ENCODE results near the gene MMP23B. TPM values are rescaled to one million over a fixed set of nuclear protein-coding genes. Genes with fewer than 3 reads are reported as not detected.

MMP23B gene
- total and polyA plus RNA-seq, 2 experiments from 2014 or later = 15.8 to 16.2 TPM

GRCh38 chr1:1621173-1622009, 10.6 kb upstream of the MMP23B start:
- no peaks in the 10 kb centered on the region; the same call in 2 of the 3 replicates for H3K4me1 Mint-ChIP-seq
- H3K4me1 ChIP-seq (ENCODE audit: insufficient read depth) = no peaks in the 10 kb centered on the region; the same call in 1 of the 2 replicates
- ATAC-seq (no peak), DNase-seq (ENCODE audit: low spot score) (no peak)
- H3K4me3 ChIP-seq = no peak overlapping the region
- no peaks in the 10 kb centered on the region; the same call in 1 of the 2 replicates for H3F3A ChIP-seq (replicated peaks; ENCODE audit: low read depth)
- no peak overlapping the region for H3K4me2 ChIP-seq
- H3K9me3 Mint-ChIP-seq = no peaks in the 10 kb centered on the region; the same call in 2 of the 3 replicates
- H3K36me3 Mint-ChIP-seq (ENCODE audit: low read depth) = no peaks in the 10 kb centered on the region; the same call in 2 of the 3 replicates
- peaks cover 16% of the 10 kb centered on the region for H3K27me3 Mint-ChIP-seq (ENCODE audit: insufficient read depth, low read depth, poor library complexity)
- H3K27ac Mint-ChIP-seq = no peak overlapping the region
- H3K27me3 ChIP-seq (ENCODE audit: insufficient read depth) = no peaks in the 10 kb centered on the region
- no peak overlapping the region for H3K4me3 Mint-ChIP-seq
- H3K27ac ChIP-seq (ENCODE audit: low read depth) = no peak overlapping the region
- H3K36me3 ChIP-seq (ENCODE audit: insufficient read depth) = no peaks in the 10 kb centered on the region
- peaks cover 5% of the 10 kb centered on the region for H4K20me1 ChIP-seq (replicated peaks; ENCODE audit: insufficient read depth)
- no peaks in the 10 kb centered on the region; the same call in 1 of the 2 replicates for H3K79me2 ChIP-seq (replicated peaks; ENCODE audit: insufficient read depth)
- no peak overlapping the region for H2AFZ ChIP-seq
- H3K9me2 ChIP-seq (ENCODE audit: insufficient read depth) = no peaks in the 10 kb centered on the region
- TF ChIP-seq CREB1 (CRISPR knock-in tag; IDR thresholded peaks at IDR 0.05; ENCODE audit: low read depth) (no peak), EZH2phosphoT487 (IDR thresholded peaks at IDR 0.05; ENCODE audit: unreplicated experiment) (no peak), ETS1 (IDR thresholded peaks at IDR 0.05) (no peak), EZH2 (IDR thresholded peaks at IDR 0.05; ENCODE audit: low read depth, unreplicated experiment) (no peak), JUNB (IDR thresholded peaks at IDR 0.05; ENCODE audit: unreplicated experiment) (no peak), NANOG (IDR thresholded peaks at IDR 0.05; ENCODE audit: borderline replicate concordance) (no peak), REST (IDR thresholded peaks at IDR 0.05; ENCODE audit: unreplicated experiment) (no peak), ZNF462 (CRISPR knock-in tag; IDR thresholded peaks at IDR 0.05) (no peak), CTCF (conservative IDR thresholded peaks at IDR 0.05; ENCODE audit: low read depth in 2 of 2) (no peak), ZNF331 (CRISPR knock-in tag; IDR thresholded peaks at IDR 0.05; ENCODE audit: low read depth) (no peak), POLR2AphosphoS5 (IDR thresholded peaks at IDR 0.05; ENCODE audit: low read depth) (no peak)

Data from GM23338 (cell line).